GM18520 (cell line): ENCODE data around the gene SPATA2L.
"Not testable (repeated sequence)": the region's sequence is repeated elsewhere in the genome, so short reads cannot be mapped to it uniquely, and the experiment has no call there.

Experiments
- ATAC-seq: cut with Tn5 transposase; IDR thresholded peaks from one replicate; pipeline ENCODE4 v1.9.1; 2021; ENCODE audit not compliant: unreplicated experiment

The SPATA2L gene

DNA sequence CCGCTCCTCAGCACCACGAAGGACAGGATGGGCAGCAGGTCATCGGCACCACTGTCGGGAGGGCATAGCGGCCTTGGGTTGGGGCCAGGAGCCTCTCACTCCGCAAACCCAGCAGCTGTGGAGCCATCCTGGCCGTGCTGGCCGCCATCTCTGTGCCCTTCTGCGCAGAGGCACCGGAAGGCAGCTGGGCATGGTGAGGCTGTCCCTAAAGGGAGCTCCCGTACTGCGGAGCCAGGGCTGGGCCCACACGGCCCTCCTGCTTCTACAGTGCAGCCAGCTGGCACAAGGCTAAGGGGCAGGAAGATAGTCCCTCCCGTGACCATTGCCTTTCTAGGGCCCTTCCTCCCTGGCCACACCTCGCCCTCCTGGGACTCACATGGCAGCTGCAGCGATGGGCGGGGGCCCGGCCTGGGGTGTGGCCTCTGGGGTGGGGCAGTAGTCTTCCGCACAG is 7.0 kb upstream of the SPATA2L start:
- no peak for ATAC-seq

- ATAC-seq: no peak
Observed at GRCh38 chr16:89707695-89708094, 6.2 kb upstream of the SPATA2L start.

- ATAC-seq: no peak
Observed at GRCh38 chr16:89706518-89707260, 5.2 kb upstream of the SPATA2L start.

- no peak for ATAC-seq
Observed at GRCh38 chr16:89705006-89705405, 3.5 kb upstream of the SPATA2L start.

- no peak for ATAC-seq
Observed at GRCh38 chr16:89704281-89704680, 2.8 kb upstream of the SPATA2L start.

- no peak for ATAC-seq
Observed at GRCh38 chr16:89700649-89701424, 668 bp downstream of the SPATA2L start.

GRCh38 chr16:89700100-89700648 is 1.3 kb downstream of the SPATA2L start:
- peak; percentile 34 for ATAC-seq

DNA sequence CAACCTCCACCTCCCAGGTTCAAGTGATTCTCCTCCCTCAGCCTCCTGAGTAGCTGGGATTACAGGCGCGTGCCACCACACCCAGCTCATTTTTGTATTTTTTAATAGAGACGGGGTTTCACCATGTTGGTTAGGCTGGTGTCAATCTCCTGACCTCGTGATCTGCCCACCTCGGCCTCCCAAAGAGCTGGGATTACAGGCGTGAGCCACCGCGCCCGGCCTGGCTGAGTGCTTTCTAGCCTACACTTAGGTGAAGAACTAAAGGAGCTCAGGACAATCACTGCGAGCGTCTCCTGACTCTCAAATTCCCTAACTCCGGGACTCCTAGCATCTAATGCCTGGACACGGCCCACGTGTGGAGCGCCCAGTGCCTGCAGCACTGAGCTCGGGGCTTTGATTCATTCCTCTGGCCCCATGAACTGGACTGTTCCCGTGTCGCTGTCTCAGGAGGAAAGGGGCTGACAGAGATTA is 1.8 kb downstream of the SPATA2L start:
- not testable (repeated sequence) for ATAC-seq

- not testable (repeated sequence) for ATAC-seq
Observed at GRCh38 chr16:89698717-89699116, 2.8 kb downstream of the SPATA2L start.

GRCh38 chr16:89697616-89698331 is 3.7 kb downstream of the SPATA2L start:
- ATAC-seq: no peak

- no peak for ATAC-seq
Observed at GRCh38 chr16:89697161-89697615, 4.3 kb downstream of the SPATA2L start.

DNA sequence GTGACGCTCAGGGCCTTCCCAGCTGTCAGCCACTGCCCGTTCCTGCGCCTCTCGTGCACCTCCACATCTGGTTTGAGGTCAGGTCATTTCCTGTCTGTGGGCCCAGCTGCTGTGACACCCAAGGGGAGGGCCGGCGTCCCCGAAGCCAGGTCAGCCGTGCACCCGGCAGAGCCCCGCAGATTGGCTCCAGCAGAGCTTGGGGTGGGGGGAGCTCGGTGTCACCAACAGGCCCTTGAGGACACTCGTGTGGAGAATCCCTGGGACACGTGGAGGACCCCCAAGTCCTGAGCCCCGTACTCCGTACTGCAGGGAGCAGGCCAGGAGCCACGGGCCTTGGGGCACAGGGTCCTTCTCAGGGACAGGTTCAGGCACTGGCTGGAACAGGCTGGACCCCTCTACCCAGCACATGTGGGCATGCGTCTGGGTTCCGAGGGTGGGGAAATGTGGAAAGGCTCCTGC is 4.8 kb downstream of the SPATA2L start:
- no peak for ATAC-seq

GRCh38 chr16:89695875-89696669 is 5.4 kb downstream of the SPATA2L start:
- ATAC-seq: no peak

GRCh38 chr16:89695086-89695874 is 6.2 kb downstream of the SPATA2L start:
- no peak for ATAC-seq

DNA sequence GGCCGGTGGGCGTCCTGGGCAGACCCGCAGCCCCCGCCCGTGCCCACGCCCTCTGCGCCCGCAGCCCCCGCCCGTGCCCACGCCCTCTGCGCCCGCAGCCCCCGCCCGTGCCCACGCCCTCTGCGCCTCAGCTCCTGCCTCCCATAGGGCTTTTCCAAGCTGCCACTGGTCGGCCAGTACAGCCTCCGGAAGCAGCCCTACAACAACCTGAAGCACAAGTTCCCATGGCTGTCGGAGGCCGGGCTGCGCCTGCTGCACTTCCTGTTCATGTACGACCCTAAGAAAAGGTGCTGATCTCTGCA is 6.8 kb downstream of the SPATA2L start:
- not testable (repeated sequence) for ATAC-seq

GRCh38 chr16:89693931-89694783 is 7.3 kb downstream of the SPATA2L start:
- ATAC-seq: no peak

DNA sequence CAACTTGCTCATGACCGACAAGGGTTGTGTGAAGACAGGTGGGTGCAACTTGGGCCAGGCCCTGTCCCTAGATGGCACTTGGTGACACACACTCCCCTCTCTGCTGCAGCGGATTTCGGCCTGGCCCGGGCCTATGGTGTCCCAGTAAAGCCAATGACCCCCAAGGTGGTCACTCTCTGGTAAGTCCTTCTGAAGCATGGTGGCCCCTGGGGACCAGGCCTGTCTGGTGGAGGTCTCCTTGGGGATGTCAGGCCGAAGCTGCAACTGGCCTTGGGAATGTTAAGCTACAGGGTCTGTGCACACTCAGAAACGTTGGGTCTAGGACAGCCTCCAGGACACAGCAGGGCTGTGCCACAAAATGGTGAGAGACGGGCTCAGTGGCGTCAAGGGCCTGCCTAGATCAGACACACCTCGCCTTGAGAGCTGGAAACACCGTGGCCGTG is 8.2 kb downstream of the SPATA2L start:
- ATAC-seq: no peak

GRCh38 chr16:89691986-89692569 is 9.4 kb downstream of the SPATA2L start:
- ATAC-seq: no peak
